ENCODE data around the gene KCNB1.
A peak's percentile ranks its signal among the peaks of the same experiment; 100 is the strongest.

Gene KCNB1

DNA sequence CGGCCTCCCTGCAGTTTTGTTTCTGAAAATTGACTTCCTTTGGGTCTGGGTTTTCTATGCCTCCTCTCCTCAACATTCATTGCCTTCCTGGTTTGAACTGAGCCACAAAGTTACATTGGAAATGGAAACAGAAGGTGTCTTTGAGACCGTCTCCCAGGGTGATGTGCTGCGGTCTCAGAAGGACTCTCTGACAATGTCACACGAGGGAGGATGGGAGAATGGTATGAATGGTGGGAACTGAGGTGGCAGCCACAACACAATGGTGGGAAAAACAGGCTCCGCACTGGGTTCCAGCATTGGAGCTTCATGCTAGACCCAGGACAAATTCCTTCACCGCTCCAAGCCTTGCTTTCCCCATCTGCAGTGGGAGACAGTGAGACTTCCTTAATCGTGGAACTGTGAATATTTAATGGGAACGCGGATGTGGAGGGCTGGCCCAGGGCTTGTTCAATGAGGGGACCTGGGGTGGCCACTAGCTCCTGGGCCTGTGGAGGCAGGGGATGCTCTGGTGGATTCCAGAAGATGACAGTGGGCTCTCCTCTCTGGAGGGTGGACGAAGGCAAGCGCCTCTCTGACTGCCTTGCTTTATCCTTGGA, 73.9 kb downstream of the KCNB1 start:
- H3K9ac ChIP-seq (ENCODE audit: low read length) = no peak overlapping the region
- peaks cover 54% of the 10 kb centered on the region for H3K27me3 ChIP-seq (replicated peaks; ENCODE audit: control insufficient read depth, insufficient read depth, low read length)
- DNase-seq (ENCODE audit: low read depth) = no peak
- no peaks in the 10 kb centered on the region for H3K36me3 ChIP-seq (ENCODE audit: control insufficient read depth, insufficient read depth, low read length, severe bottlenecking)
- H3K4me3 ChIP-seq (ENCODE audit: low read length) = no peak overlapping the region
- no peaks in the 10 kb centered on the region for H3K4me1 ChIP-seq (ENCODE audit: control insufficient read depth, insufficient read depth, low read length)
- H3K9me3 ChIP-seq (ENCODE audit: control insufficient read depth, low read length) = no peaks in the 10 kb centered on the region

DNA sequence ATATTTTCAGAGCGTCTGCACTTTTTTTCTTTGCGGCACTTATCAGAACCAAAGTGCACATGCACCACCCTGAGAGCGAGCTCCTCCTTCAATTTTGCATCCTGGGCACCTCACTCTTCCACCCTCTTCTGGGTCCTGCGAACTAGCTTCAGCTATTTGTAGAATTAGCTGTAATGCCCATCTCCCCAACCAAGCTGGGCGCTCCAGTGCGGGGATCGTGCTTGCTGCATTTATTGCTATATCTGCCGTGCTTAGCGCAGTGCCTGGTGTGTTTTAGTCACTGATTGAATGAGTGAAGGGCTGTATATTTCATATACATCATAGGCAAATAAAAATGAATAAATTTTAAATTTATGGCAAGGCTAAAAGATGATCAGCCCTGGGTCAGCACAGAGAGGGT, 75.8 kb downstream of the KCNB1 start:
- Histone ChIP-seq H3K9me3 (ENCODE audit: control insufficient read depth, low read length) (peaks cover 3% of the 10 kb centered on the region), H3K4me1 (ENCODE audit: control insufficient read depth, insufficient read depth, low read length) (peaks cover under 1% of the 10 kb centered on the region), H3K36me3 (ENCODE audit: control insufficient read depth, insufficient read depth, low read length, severe bottlenecking) (no peaks in the 10 kb centered on the region), H3K27me3 (replicated peaks; ENCODE audit: control insufficient read depth, insufficient read depth, low read length) (peaks cover 40% of the 10 kb centered on the region), H3K9ac (ENCODE audit: low read length) (no peak overlapping the region), H3K4me3 (ENCODE audit: low read length) (no peak overlapping the region)
- no peak for DNase-seq (ENCODE audit: low read depth)

DNA sequence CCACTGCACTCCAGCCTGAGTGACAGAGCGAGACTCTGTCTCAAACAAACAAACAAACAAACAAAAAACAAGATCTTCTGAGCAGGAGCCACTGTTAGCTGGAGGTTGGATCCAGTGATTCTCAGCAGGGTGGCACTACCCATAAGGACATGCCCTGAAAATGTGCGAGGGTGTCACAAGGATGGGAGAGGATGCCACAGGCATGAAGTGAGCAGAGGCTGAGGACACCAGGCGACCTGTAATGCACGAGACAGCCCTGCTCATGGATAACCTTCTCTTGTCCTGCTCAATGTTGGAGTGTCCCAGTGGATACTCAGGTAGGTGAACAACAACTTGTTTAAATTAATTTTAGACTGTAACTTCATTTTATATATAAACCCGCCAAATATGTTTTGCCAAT, 76.8 kb downstream of the KCNB1 start:
- peaks cover 10% of the 10 kb centered on the region for H3K4me1 ChIP-seq (ENCODE audit: control insufficient read depth, insufficient read depth, low read length)
- H3K9ac ChIP-seq (ENCODE audit: low read length) = no peak overlapping the region
- H3K9me3 ChIP-seq (ENCODE audit: control insufficient read depth, low read length) = peaks cover 3% of the 10 kb centered on the region
- H3K27me3 ChIP-seq (replicated peaks; ENCODE audit: control insufficient read depth, insufficient read depth, low read length) = peaks cover 35% of the 10 kb centered on the region
- no peak overlapping the region for H3K4me3 ChIP-seq (ENCODE audit: low read length)
- DNase-seq (ENCODE audit: low read depth) = no peak
- H3K36me3 ChIP-seq (ENCODE audit: control insufficient read depth, insufficient read depth, low read length, severe bottlenecking) = no peaks in the 10 kb centered on the region

DNA sequence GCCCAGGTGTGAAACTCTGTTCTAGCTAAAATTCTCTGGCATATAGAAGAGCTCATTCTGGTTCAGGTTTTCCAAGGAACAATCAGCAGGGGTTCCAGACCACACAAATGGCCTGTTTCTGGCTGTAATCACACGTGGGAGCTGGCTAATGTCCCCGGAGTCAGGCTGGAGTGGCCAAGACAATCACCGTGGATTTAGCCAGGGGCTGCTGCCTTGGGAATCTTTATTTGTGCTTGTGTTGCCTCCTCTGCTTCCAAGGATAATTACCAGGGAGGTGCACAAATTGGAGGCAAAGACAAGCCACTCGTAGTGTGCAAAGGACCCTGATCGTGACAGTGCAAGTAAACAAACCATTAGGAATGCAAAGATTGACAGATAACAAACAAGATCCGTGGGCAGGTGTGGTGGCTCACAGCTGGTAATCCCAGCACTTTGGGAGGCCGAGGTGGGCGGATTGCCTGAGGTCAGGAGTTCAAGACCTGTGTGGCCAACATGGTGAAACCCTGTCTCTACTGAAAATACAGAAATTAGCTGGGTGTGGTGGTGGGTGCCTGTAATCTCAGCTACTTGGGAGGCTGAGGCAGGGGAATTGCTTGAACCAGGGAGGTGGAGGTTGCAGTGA, 77.3 kb downstream of the KCNB1 start:
- Histone ChIP-seq H3K4me3 (ENCODE audit: low read length) (no peak overlapping the region), H3K27me3 (replicated peaks; ENCODE audit: control insufficient read depth, insufficient read depth, low read length) (peaks cover 33% of the 10 kb centered on the region), H3K4me1 (ENCODE audit: control insufficient read depth, insufficient read depth, low read length) (peaks cover 16% of the 10 kb centered on the region), H3K36me3 (ENCODE audit: control insufficient read depth, insufficient read depth, low read length, severe bottlenecking) (no peaks in the 10 kb centered on the region), H3K9ac (ENCODE audit: low read length) (no peak overlapping the region), H3K9me3 (ENCODE audit: control insufficient read depth, low read length) (peaks cover 3% of the 10 kb centered on the region)
- DNase-seq (ENCODE audit: low read depth) = no peak

DNA sequence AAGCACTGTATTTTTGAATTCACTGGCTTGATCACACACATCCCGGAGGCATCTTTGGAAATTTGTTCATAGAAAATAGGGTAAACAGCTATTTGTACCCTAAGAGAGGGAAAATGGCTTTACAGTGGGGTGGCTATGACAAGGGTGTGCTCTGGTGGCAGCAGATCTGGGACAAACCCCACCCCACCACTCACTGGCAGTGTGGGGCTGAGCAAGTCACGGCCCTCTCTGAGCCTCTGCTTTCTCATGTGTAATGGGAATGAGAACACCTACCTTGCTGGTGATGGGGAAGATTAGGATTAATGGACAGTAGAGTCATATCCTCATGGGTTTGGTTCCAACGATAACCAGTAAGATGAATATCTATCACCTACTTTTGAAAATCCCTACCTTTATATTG, 78.0 kb downstream of the KCNB1 start:
- Histone ChIP-seq H3K27me3 (replicated peaks; ENCODE audit: control insufficient read depth, insufficient read depth, low read length) (peaks cover 28% of the 10 kb centered on the region), H3K4me1 (ENCODE audit: control insufficient read depth, insufficient read depth, low read length) (peaks cover 23% of the 10 kb centered on the region), H3K4me3 (ENCODE audit: low read length) (no peak overlapping the region), H3K9me3 (ENCODE audit: control insufficient read depth, low read length) (peaks cover 3% of the 10 kb centered on the region), H3K9ac (ENCODE audit: low read length) (no peak overlapping the region), H3K36me3 (ENCODE audit: control insufficient read depth, insufficient read depth, low read length, severe bottlenecking) (no peaks in the 10 kb centered on the region)
- no peak for DNase-seq (ENCODE audit: low read depth)

DNA sequence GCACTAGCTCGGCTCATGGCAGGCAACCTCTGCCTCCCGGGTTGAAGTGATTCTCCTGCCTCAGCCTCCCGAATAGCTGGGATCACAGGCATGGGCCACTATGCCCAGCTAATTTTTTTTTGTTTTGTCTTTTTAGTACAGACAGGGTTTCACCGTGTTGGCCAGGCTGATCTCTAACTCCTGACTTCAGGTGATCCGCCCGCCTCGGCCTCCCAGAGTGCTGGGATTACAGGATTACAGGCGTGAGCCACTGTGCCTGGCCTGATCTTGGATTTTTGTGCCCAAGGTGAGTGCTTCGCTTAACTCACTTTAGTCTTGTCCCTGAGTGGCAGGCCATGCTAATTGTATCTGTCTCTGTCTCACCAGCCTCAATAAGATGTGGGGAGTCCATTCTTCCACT, 78.6 kb downstream of the KCNB1 start:
- DNase-seq (ENCODE audit: low read depth) = no peak
- H3K36me3 ChIP-seq (ENCODE audit: control insufficient read depth, insufficient read depth, low read length, severe bottlenecking) = no peaks in the 10 kb centered on the region
- peaks cover 23% of the 10 kb centered on the region for H3K27me3 ChIP-seq (replicated peaks; ENCODE audit: control insufficient read depth, insufficient read depth, low read length)
- peaks cover 23% of the 10 kb centered on the region for H3K4me1 ChIP-seq (ENCODE audit: control insufficient read depth, insufficient read depth, low read length)
- H3K9me3 ChIP-seq (ENCODE audit: control insufficient read depth, low read length) = peaks cover 3% of the 10 kb centered on the region
- no peak overlapping the region for H3K4me3 ChIP-seq (ENCODE audit: low read length)
- no peak overlapping the region for H3K9ac ChIP-seq (ENCODE audit: low read length)

DNA sequence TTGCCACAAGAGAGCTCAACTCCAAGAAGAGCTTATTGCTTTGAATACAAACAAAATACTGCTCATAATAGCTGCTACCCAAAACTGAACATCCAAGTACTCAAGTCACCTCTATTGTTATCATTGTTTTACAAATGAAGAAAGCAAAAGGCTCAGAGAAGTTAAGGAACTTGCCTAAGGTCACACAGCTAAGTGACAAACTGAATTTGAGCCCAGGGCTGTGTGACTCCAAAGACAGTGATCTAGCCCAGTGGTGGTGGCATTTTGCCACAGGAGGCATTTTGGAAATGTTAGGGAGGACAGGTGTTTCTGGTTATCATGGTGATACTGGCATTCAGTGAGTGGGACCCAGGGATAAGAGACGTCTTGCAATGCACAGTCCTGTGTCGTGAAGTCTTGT, 79.5 kb downstream of the KCNB1 start:
- Histone ChIP-seq H3K9ac (ENCODE audit: low read length) (no peak overlapping the region), H3K4me3 (ENCODE audit: low read length) (no peak overlapping the region), H3K4me1 (ENCODE audit: control insufficient read depth, insufficient read depth, low read length) (peaks cover 28% of the 10 kb centered on the region), H3K9me3 (ENCODE audit: control insufficient read depth, low read length) (peaks cover 3% of the 10 kb centered on the region), H3K27me3 (replicated peaks; ENCODE audit: control insufficient read depth, insufficient read depth, low read length) (peaks cover 20% of the 10 kb centered on the region), H3K36me3 (ENCODE audit: control insufficient read depth, insufficient read depth, low read length, severe bottlenecking) (no peaks in the 10 kb centered on the region)
- DNase-seq (ENCODE audit: low read depth) = no peak

DNA sequence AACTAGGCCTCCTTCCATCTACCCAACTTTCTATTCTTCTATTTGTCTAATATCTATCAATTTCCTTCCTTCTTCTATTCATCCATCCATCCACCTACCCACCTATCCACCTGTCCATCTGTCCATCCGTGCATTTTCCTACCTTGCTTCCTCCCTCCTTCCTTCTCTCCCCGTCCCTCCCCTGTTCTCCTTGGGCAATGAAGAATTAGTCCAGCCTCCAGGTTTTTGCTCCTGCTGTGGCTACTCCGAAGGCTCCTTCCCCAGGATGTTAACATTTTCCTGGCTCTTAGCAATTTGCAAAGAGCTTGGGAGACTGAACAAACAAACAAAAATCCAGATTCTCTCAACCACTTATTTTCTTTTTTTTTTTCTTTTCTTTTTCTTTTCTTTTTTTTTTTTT, 81.6 kb downstream of the KCNB1 start:
- peak; percentile 32 for DNase-seq (ENCODE audit: low read depth)
- H3K4me1 ChIP-seq (ENCODE audit: control insufficient read depth, insufficient read depth, low read length) = peaks cover 37% of the 10 kb centered on the region
- peak overlapping the region; percentile 82 for H3K9ac ChIP-seq (ENCODE audit: low read length)
- no peaks in the 10 kb centered on the region for H3K36me3 ChIP-seq (ENCODE audit: control insufficient read depth, insufficient read depth, low read length, severe bottlenecking)
- peak overlapping the region; percentile 69 for H3K4me3 ChIP-seq (ENCODE audit: low read length)
- H3K27me3 ChIP-seq (replicated peaks; ENCODE audit: control insufficient read depth, insufficient read depth, low read length) = peaks cover 7% of the 10 kb centered on the region
- H3K9me3 ChIP-seq (ENCODE audit: control insufficient read depth, low read length) = peaks cover 3% of the 10 kb centered on the region

DNA sequence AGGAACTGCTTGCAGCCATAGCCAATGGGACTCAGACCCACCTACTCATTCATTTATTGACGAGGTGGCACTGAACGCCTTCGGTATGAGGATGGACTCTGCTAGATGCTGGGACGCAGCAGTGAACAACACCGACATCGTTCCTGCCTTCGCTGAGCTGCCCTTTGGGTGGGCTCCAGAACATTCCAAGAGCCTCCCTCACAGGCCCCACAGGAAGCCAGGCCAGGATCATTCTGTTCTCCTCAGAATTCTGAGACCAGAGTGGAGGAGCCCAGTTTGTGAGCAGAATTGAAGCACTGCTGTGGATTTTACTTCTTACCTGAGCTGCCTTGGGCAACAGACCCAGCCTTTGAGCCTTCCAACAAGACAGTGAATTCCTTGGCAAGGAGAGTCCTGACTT, 82.1 kb downstream of the KCNB1 start:
- Histone ChIP-seq H3K4me3 (ENCODE audit: low read length) (peak overlapping the region; percentile 69), H3K36me3 (ENCODE audit: control insufficient read depth, insufficient read depth, low read length, severe bottlenecking) (no peaks in the 10 kb centered on the region), H3K9ac (ENCODE audit: low read length) (peak overlapping the region; percentile 82), H3K27me3 (replicated peaks; ENCODE audit: control insufficient read depth, insufficient read depth, low read length) (peaks cover 4% of the 10 kb centered on the region), H3K9me3 (ENCODE audit: control insufficient read depth, low read length) (peaks cover 3% of the 10 kb centered on the region), H3K4me1 (ENCODE audit: control insufficient read depth, insufficient read depth, low read length) (peaks cover 40% of the 10 kb centered on the region)
- DNase-seq (ENCODE audit: low read depth) = no peak

DNA sequence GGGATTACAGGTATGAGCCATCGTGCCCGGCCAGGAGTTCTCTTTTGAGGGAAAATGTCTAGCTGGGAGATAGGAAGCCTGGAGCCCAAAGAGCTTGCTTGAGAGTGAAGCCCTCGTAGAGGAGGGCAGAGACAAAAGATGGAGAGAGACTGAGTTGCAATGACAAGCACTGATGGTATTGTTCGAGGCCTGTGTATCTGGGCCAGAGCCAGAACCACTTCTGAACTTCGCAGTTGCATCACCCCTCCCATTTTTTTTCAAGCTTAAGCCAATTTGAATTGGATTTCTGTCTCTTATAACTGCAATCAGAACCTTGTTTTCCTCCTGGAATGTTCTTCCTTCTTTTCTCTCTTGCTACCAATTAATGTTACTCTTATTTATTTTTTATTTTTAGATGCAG, 83.1 kb downstream of the KCNB1 start:
- Histone ChIP-seq H3K4me3 (ENCODE audit: low read length) (no peak overlapping the region), H3K4me1 (ENCODE audit: control insufficient read depth, insufficient read depth, low read length) (peaks cover 50% of the 10 kb centered on the region)

DNA sequence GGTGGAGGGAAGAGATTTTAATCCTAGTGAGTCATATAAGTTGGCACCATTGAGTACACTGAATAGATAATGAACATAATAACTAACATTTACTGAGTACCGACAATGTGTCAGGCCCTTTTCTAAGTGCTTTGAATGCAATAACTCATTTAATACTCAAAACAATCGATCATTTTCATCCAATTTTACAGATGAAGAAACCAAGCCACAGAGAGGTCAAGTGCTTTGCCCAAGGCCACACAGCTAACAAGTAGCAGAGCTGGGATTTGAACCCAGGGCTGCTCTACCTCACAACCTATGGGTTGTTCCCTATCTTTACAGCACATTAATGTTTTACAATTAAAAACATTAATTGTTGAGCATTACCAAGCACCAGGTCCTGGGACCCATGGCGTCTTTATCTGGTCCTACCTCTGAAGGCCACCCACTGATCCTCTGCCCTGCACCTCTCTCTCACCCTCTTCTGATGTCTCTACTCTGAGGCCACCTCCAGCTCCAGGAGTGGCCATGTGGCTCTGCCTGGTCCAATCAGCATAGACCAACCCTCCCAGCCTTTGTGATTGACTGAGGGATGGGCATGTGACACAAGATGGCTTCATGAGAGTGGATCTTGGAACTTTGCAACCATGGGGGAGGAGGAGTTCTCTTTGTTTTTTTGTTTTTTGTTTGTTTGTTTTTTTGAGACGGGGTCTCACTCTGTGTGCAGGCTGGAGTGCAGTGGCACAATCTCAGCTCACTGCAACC, 83.9 kb downstream of the KCNB1 start:
- Histone ChIP-seq H3K4me3 (ENCODE audit: low read length) (no peak overlapping the region), H3K27me3 (replicated peaks; ENCODE audit: control insufficient read depth, insufficient read depth, low read length) (peaks cover 3% of the 10 kb centered on the region), H3K9me3 (ENCODE audit: control insufficient read depth, low read length) (peaks cover 3% of the 10 kb centered on the region), H3K4me1 (ENCODE audit: control insufficient read depth, insufficient read depth, low read length) (peaks cover 55% of the 10 kb centered on the region), H3K36me3 (ENCODE audit: control insufficient read depth, insufficient read depth, low read length, severe bottlenecking) (no peaks in the 10 kb centered on the region), H3K9ac (ENCODE audit: low read length) (no peak overlapping the region)
- DNase-seq (ENCODE audit: low read depth) = no peak

More for the DNA sequence above, 83.1 kb downstream of the KCNB1 start:
- H3K9me3 ChIP-seq (ENCODE audit: control insufficient read depth, low read length) = peaks cover 3% of the 10 kb centered on the region
- no peaks in the 10 kb centered on the region for H3K36me3 ChIP-seq (ENCODE audit: control insufficient read depth, insufficient read depth, low read length, severe bottlenecking)
- peaks cover under 1% of the 10 kb centered on the region for H3K27me3 ChIP-seq (replicated peaks; ENCODE audit: control insufficient read depth, insufficient read depth, low read length)
- peak; percentile 45 for DNase-seq (ENCODE audit: low read depth)
- peak overlapping the region; percentile 82 for H3K9ac ChIP-seq (ENCODE audit: low read length)
